CD4-positive, alpha-beta T cell treated with Interleukin-17A for 4 hours (primary cell): ENCODE data around the gene MTMR1.

Experiments
- DNase-seq: peaks from one replicate; pipeline ENCODE4 v3.0.0-alpha.2; 2020; ENCODE audit warnings: mixed read lengths

Gene MTMR1

DNA sequence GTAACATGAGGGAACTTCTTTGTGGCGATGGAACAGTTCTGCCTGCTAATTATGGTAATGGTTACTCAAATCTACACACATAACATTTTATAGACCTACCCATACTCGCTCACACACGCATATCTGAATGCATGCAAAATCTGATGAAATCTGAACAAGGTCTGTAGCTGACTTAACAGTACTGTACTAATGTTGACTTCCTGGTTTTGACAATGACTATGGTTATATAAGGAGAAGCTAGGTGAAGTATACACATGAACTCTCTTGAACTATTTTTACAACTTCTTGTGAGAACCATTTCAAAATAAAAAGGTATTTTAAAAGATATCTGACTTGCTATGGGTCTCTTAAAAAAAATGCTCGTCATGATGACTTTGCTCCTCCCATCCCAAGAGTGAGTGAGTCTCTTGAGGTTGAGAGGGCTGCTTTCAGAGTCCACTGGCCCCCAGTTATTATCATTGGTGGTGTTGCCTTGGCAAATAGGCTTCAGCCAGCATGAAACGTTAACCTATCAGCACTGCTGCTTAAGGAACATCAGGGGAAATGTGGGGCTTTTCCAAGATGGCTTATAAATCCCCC lies 99.8 kb downstream of the MTMR1 start:
- DNase-seq: no peak

GRCh38 chrX:150805736-150806135 lies 112.5 kb downstream of the MTMR1 start:
- no peak for DNase-seq

GRCh38 chrX:150806827-150807226 lies 113.6 kb downstream of the MTMR1 start:
- DNase-seq: no peak

DNA sequence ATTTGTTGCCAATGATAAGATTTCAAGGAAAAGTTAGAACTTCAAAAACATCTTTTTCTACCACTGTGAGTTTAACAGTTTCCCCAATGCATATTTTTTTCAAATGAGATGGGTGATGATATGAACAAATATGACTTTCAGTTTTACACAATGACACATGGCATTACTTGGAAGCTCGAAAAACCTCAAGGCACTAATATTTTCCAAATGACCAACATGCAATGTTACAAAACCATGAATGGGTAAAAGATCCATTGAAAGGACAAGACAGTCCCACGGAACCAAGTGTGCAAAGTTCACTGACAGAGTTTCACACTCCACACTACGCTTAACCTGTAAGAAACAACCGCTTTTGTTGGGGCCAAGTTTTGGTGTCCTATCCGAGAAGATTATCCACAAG lies 120.7 kb downstream of the MTMR1 start:
- no peak for DNase-seq
